Hepatocyte (in vitro differentiated cells): ENCODE measurements around the gene GOLPH3. TPM values are rescaled to one million over a fixed set of nuclear protein-coding genes. Genes with fewer than 3 reads are reported as not detected.

Experiments used
- DNase-seq: peaks from one replicate; pipeline ENCODE4 v3.0.0-alpha.2; 2016; ENCODE audit warnings: low spot score
- H2AFZ ChIP-seq: fragments of 200-600 bp; sonication (generic); 2 replicates; pipeline ENCODE4 v1.6.0; 2016; ENCODE audit warnings: antibody characterized with exemption, mild to moderate bottlenecking
- H3K27ac ChIP-seq: fragments of 200-600 bp; sonication (generic); 2 replicates; pipeline ENCODE4 v1.5.1; 2016; ENCODE audit warnings: mild to moderate bottlenecking
- H3K27me3 ChIP-seq: fragments of 200-600 bp; sonication (generic); 2 replicates; pipeline ENCODE4 v1.6.1; 2016
- H3K36me3 ChIP-seq: fragments of 200-600 bp; sonication (generic); replicated peaks from 2 replicates; pipeline ENCODE4 v1.5.1; 2016; ENCODE audit warnings: low read depth; ENCODE audit not compliant: insufficient read depth
- H3K4me1 ChIP-seq: fragments of 200-600 bp; sonication (generic); 2 replicates; pipeline ENCODE4 v1.5.1; 2016; ENCODE audit warnings: mild to moderate bottlenecking, moderate library complexity; ENCODE audit not compliant: insufficient read depth
- H3K4me2 ChIP-seq: fragments of 200-600 bp; sonication (generic); 2 replicates; pipeline ENCODE4 v1.6.0; 2016
- H3K4me3 ChIP-seq: fragments of 200-600 bp; sonication (generic); 2 replicates; pipeline ENCODE4 v1.5.1; 2016; ENCODE audit warnings: mild to moderate bottlenecking
- H3K79me2 ChIP-seq: fragments of 200-600 bp; sonication (generic); 2 replicates; pipeline ENCODE4 v1.6.0; 2017; ENCODE audit warnings: mild to moderate bottlenecking
- H3K9me2 ChIP-seq: fragments of 200-600 bp; sonication (generic); replicated peaks from 2 replicates; pipeline ENCODE4 v1.6.0; 2017; ENCODE audit warnings: mild to moderate bottlenecking; ENCODE audit not compliant: insufficient read depth
- H3K9me3 ChIP-seq: fragments of 200-600 bp; sonication (generic); 2 replicates; pipeline ENCODE4 v1.5.1; 2016; ENCODE audit warnings: low read depth, mild to moderate bottlenecking
- H4K20me1 ChIP-seq: fragments of 200-600 bp; sonication (generic); 2 replicates; pipeline ENCODE4 v1.6.0; 2016; ENCODE audit warnings: mild to moderate bottlenecking; ENCODE audit not compliant: insufficient read depth, poor library complexity, severe bottlenecking
- CTCF ChIP-seq: fragments of 200-600 bp; sonication (generic); IDR thresholded peaks from 2 replicates; pipeline ENCODE4 v1.5.1; 2016; ENCODE audit warnings: antibody characterized with exemption, mild to moderate bottlenecking; ENCODE audit not compliant: poor library complexity
- EZH2 ChIP-seq: fragments of 200-600 bp; sonication (generic); IDR thresholded peaks from 2 replicates; pipeline ENCODE4 v1.6.1; 2016; ENCODE audit warnings: antibody characterized with exemption, mild to moderate bottlenecking, borderline replicate concordance
- EZH2phosphoT487 ChIP-seq: fragments of 200-600 bp; sonication (generic); IDR thresholded peaks from one replicate; pipeline ENCODE4 v1.6.1; 2018; ENCODE audit warnings: antibody characterized with exemption, mild to moderate bottlenecking, low read depth, moderate library complexity; ENCODE audit not compliant: unreplicated experiment, severe bottlenecking
- WGBS: methylation state at CpG from one replicate; pipeline ENCODE4 v1.1.6; 2016; ENCODE audit warnings: low lambda C conversion rate; ENCODE audit errors: missing lambda C conversion rate; 5-methylcytosine and 5-hydroxymethylcytosine counted together
- polyA plus RNA-seq: library from polyadenylated mRNA; unstranded; fragments of >200 nt; fragmentation: Nextera tagmentation; extraction: Ambion mirVana; gene quantifications from 2 replicates; pipeline ENCODE4 v1.2.1, GENCODE V29; 2016
- total RNA-seq: library from RNA; depleted of rRNA; stranded (reverse); fragments of >200 nt; gene quantifications from 2 replicates; pipeline ENCODE4 v1.2.3, GENCODE V29; 2014

The GOLPH3 gene
- total and polyA plus RNA-seq, 2 experiments from 2014 or later = 115 to 145 TPM

GRCh38 chr5:32138839-32139493 lies 35.2 kb downstream of the GOLPH3 start:
- no peaks in the 10 kb centered on the region for H3K27me3 ChIP-seq
- no peak overlapping the region for H3K27ac ChIP-seq
- no peaks in the 10 kb centered on the region for H3K4me1 ChIP-seq
- DNase-seq = no peak
- peaks cover 48% of the 10 kb centered on the region for H4K20me1 ChIP-seq
- 97% methylated on average over 7 of the region's 7 CpGs for WGBS
- TF ChIP-seq EZH2phosphoT487 = no peak
- no peak for TF ChIP-seq EZH2
- TF ChIP-seq CTCF = no peak
- H3K36me3 ChIP-seq = no peaks in the 10 kb centered on the region
- H3K4me3 ChIP-seq = no peak overlapping the region
- no peak overlapping the region for H3K4me2 ChIP-seq
- H3K9me3 ChIP-seq = no peaks in the 10 kb centered on the region
- H3K9me2 ChIP-seq = no peaks in the 10 kb centered on the region
- H3K79me2 ChIP-seq = peaks cover 80% of the 10 kb centered on the region
- H2AFZ ChIP-seq = no peak overlapping the region

GRCh38 chr5:32136342-32136741 lies 37.8 kb downstream of the GOLPH3 start:
- Histone ChIP-seq H3K4me2 (no peak overlapping the region), H4K20me1 (peaks cover 57% of the 10 kb centered on the region)

GRCh38 chr5:32135086-32135485 lies 39.0 kb downstream of the GOLPH3 start:
- no peaks in the 10 kb centered on the region for H3K36me3 ChIP-seq
- H3K4me1 ChIP-seq = no peaks in the 10 kb centered on the region
- H3K9me3 ChIP-seq = no peaks in the 10 kb centered on the region
- H3K27ac ChIP-seq = no peak overlapping the region
- H3K9me2 ChIP-seq = no peaks in the 10 kb centered on the region
- no peak overlapping the region for H3K4me3 ChIP-seq
- H4K20me1 ChIP-seq = peaks cover 53% of the 10 kb centered on the region
- H3K27me3 ChIP-seq = no peaks in the 10 kb centered on the region
- no peak for DNase-seq
- no peak for TF ChIP-seq EZH2
- TF ChIP-seq CTCF = no peak
- TF ChIP-seq EZH2phosphoT487 = no peak
- WGBS = 100% methylated on average over 1 of the region's 1 CpG
- no peak overlapping the region for H2AFZ ChIP-seq
- H3K79me2 ChIP-seq = peaks cover 95% of the 10 kb centered on the region
- no peak overlapping the region for H3K4me2 ChIP-seq

More at GRCh38 chr5:32136342-32136741, 37.8 kb downstream of the GOLPH3 start:
- Histone ChIP-seq H3K36me3 (no peaks in the 10 kb centered on the region), H3K79me2 (peaks cover 95% of the 10 kb centered on the region), H2AFZ (no peak overlapping the region), H3K27ac (no peak overlapping the region), H3K27me3 (no peaks in the 10 kb centered on the region), H3K9me3 (no peaks in the 10 kb centered on the region), H3K4me3 (no peak overlapping the region), H3K9me2 (no peaks in the 10 kb centered on the region), H3K4me1 (no peaks in the 10 kb centered on the region)
- TF ChIP-seq CTCF (no peak), EZH2 (no peak), EZH2phosphoT487 (no peak)
- 79% methylated on average over 7 of the region's 7 CpGs for WGBS
- DNase-seq = no peak
